Common myeloid progenitor, CD34-positive (primary cell): Measurements from ENCODE around the gene CFAP57.

ENCODE experiments used
- CTCF ChIA-PET: fragments of 350-600 bp; sonication (Branson Sonifier 250); formaldehyde crosslinking; loops from one replicate; lab custom pipeline; 2021; ENCODE audit warnings: antibody characterized with exemption; lab: Charles Lee
- POLR2A ChIA-PET: fragments of 350-600 bp; sonication (Branson Sonifier 250); formaldehyde crosslinking; loops from one replicate; lab custom pipeline; 2021; ENCODE audit warnings: antibody characterized with exemption; lab: Charles Lee
- DNase-seq, 3 donors: peaks; one replicate each; pipeline versions ENCODE4 v3.0.0 to v3.0.0-alpha.2; 2013
- H3K27ac ChIP-seq, 2 experiments: 1 replicate in 1 of 2; 2 replicates in 1 of 2; pipeline ENCODE4 v1.7.0; 2013; ENCODE audit warnings: inconsistent platforms in 2 of 2, low read length in 2 of 2, mild to moderate bottlenecking in 2 of 2, low read depth in 1 of 2, moderate library complexity in 1 of 2; ENCODE audit not compliant: severe bottlenecking in 2 of 2, insufficient read depth in 1 of 2, poor library complexity in 1 of 2
- H3K27me3 ChIP-seq, 5 experiments: replicated peaks in 2 of 5; 1 replicate in 3 of 5; 2 replicates in 2 of 5; pipeline versions ENCODE4 v1.6.1 to v1.7.0; 2013; ENCODE audit warnings: low read length in 4 of 5, mild to moderate bottlenecking in 2 of 5, moderate library complexity in 2 of 5, inconsistent platforms in 1 of 5; ENCODE audit not compliant: insufficient read depth in 5 of 5, control insufficient read depth in 4 of 5
- H3K36me3 ChIP-seq, 4 experiments: 1 replicate in 2 of 4; 2 replicates in 2 of 4; pipeline versions ENCODE4 v1.6.1 to v1.7.0; 2013; ENCODE audit warnings: low read length in 3 of 4, control low read depth in 1 of 4, mild to moderate bottlenecking in 1 of 4; ENCODE audit not compliant: control insufficient read depth in 4 of 4, insufficient read depth in 4 of 4
- H3K4me1 ChIP-seq, 4 experiments: 1 replicate in 3 of 4; 2 replicates in 1 of 4; pipeline versions ENCODE4 v1.6.1 to v1.7.1; 2013; ENCODE audit warnings: low read length in 3 of 4, mild to moderate bottlenecking in 3 of 4, control low read depth in 1 of 4, inconsistent platforms in 1 of 4, moderate library complexity in 1 of 4; ENCODE audit not compliant: control insufficient read depth in 4 of 4, insufficient read depth in 4 of 4; ENCODE audit errors: control extremely low read depth in 1 of 4
- H3K4me3 ChIP-seq, 7 experiments: 1 replicate in 4 of 7; 2 replicates in 3 of 7; pipeline versions ENCODE4 v1.5.1 to v1.7.0; 2013; ENCODE audit warnings: mild to moderate bottlenecking in 7 of 7, low read length in 6 of 7, moderate library complexity in 6 of 7, inconsistent platforms in 2 of 7, low read depth in 2 of 7, control low read depth in 1 of 7; ENCODE audit not compliant: insufficient read depth in 4 of 7, control insufficient read depth in 1 of 7; ENCODE audit errors: extremely low read depth in 1 of 7
- H3K9me3 ChIP-seq, 5 experiments: 1 replicate in 4 of 5; 2 replicates in 1 of 5; pipeline versions ENCODE4 v1.6.1 to v1.7.1; 2013; ENCODE audit warnings: low read length in 4 of 5, mild to moderate bottlenecking in 2 of 5, inconsistent platforms in 1 of 5, low read depth in 1 of 5, moderate library complexity in 1 of 5; ENCODE audit not compliant: control insufficient read depth in 4 of 5, insufficient read depth in 2 of 5; ENCODE audit errors: control extremely low read depth in 1 of 5
- WGBS: methylation state at CpG from one replicate; pipeline ENCODE4 v1.1.5; 2013; ENCODE audit not compliant: insufficient coverage; 5-methylcytosine and 5-hydroxymethylcytosine counted together

The CFAP57 gene

GRCh38 chr1:43171312-43171875 lies 736 bp upstream of the CFAP57 start:
- CTCF ChIA-PET: no interaction called here
- Histone ChIP-seq H3K4me1 (peaks cover 3 to 17% (median 12%) of the 10 kb centered on the region in 4 experiments), H3K4me3 (peak overlapping the region; percentile 74 to 96 (median 88)), H3K27ac (peak overlapping the region; percentile 74 to 81), H3K36me3 (peaks cover 2 to 39% (median 25%) of the 10 kb centered on the region in 4 experiments), H3K9me3 (no peaks in the 10 kb centered on the region), H3K27me3 (no peaks in the 10 kb centered on the region)
- 26% methylated on average over 17 of the region's 17 CpGs for WGBS
- POLR2A ChIA-PET: interaction anchor here (0.6 kb wide), 1 partner anchor 12 kb away, joined by 4 read pairs; no protein-coding TSS in a partner anchor
- DNase-seq: no peak

DNA sequence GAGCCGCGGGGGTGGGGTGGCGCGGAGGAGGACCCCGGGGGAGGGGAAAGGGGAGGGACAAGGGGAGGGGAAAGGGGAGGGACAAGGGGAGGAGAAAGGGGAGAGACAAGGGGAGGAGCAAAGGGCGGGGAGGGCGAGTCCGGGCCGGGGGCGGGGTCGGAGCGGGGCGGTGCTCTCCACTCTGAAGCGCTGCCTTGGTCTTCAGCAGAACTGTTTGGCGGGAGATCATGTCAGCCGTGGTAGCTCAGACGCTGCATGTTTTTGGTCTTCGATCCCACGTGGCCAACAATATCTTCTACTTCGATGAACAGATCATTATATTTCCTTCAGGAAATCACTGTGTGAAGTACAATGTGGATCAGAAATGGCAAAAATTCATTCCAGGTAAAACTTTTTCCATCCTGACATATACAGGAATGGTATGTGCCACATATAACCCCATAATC lies 420 bp downstream of the CFAP57 start:
- H3K4me3 ChIP-seq: peak overlapping the region; percentile 74 to 96 (median 88)
- ChIA-PET CTCF (interaction anchor here (0.6 kb wide), 1 partner anchor 228 kb away, joined by 3 read pairs; no protein-coding TSS in a partner anchor), POLR2A (interaction anchor here (0.7 kb wide), 1 partner anchor 24 kb away, joined by 3 read pairs; no protein-coding TSS in a partner anchor)
- H3K27ac ChIP-seq: peak overlapping the region; percentile 74 to 81
- peaks cover 0 to 27% (median 20%) of the 10 kb centered on the region in 4 experiments for H3K36me3 ChIP-seq
- peak; percentile 83 to 92 (median 89) for DNase-seq
- H3K4me1 ChIP-seq: peaks cover 3 to 17% (median 12%) of the 10 kb centered on the region in 4 experiments
- no peaks in the 10 kb centered on the region for H3K9me3 ChIP-seq
- WGBS: 1% methylated on average over 12 of the region's 20 CpGs
- peaks cover 0 to 6% (median 0%) of the 10 kb centered on the region in 5 experiments for H3K27me3 ChIP-seq

DNA sequence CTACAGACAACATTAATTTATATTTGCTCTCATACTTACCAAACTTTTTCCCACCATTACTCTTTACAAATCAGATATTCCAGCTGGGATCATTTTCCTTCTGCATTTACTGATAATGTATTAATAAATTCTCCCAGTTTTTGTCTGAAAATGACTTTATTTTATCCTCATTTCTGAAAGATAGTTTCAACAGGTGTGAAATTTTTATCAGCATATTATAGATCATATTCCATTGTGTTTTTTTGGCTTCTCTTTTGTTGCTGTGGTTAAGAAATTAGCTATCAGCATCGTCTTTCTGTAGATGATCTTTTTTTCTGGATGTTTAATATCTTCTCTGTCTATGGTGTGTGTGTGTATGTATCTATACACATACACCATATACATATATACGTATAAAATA lies 2.7 kb downstream of the CFAP57 start:
- H3K4me1 ChIP-seq: peaks cover 3 to 17% (median 12%) of the 10 kb centered on the region in 4 experiments
- no peak overlapping the region for H3K4me3 ChIP-seq
- ChIA-PET CTCF (no interaction called here), POLR2A (no interaction called here)
- peaks cover 0 to 6% (median 2%) of the 10 kb centered on the region in 4 experiments for H3K36me3 ChIP-seq
- H3K27ac ChIP-seq: no peak overlapping the region
- no peak for DNase-seq
- WGBS: no CpG with 5 or more reads among the region's 2 CpGs
- no peaks in the 10 kb centered on the region for H3K9me3 ChIP-seq
- peaks cover 0 to 7% (median 0%) of the 10 kb centered on the region in 5 experiments for H3K27me3 ChIP-seq

GRCh38 chr1:43177691-43178090 lies 5.6 kb downstream of the CFAP57 start:
- peaks cover 0 to under 1% (median 0%) of the 10 kb centered on the region in 4 experiments for H3K4me1 ChIP-seq
- H3K4me3 ChIP-seq: no peak overlapping the region
- no peaks in the 10 kb centered on the region for H3K36me3 ChIP-seq
- no peak for DNase-seq
- ChIA-PET CTCF (no interaction called here), POLR2A (no interaction called here)
- WGBS: 71% methylated on average over 3 of the region's 4 CpGs
- H3K27me3 ChIP-seq: peaks cover 0 to 7% (median 0%) of the 10 kb centered on the region in 5 experiments
- H3K9me3 ChIP-seq: no peaks in the 10 kb centered on the region
- H3K27ac ChIP-seq: no peak overlapping the region

DNA sequence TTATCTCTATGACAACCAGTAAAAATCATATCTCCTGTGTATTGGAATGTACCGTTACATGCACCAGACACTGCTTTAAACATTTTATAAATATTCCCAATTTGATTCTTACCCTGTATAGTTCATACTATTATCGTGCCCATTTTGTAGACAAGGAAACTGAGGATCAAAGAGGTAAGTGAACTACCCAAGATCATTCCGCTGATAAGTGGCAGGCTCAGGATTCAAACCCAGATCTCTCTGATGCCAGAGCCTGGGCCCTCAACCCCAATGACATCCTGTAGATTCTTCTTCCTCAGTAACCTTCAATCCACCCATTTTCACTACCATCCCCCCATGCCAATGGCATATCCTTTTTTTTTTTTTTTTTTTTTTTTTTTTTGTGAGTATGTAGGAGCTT lies 12.3 kb downstream of the CFAP57 start:
- H3K36me3 ChIP-seq: no peaks in the 10 kb centered on the region
- WGBS: 100% methylated on average over 3 of the region's 3 CpGs
- no peak for DNase-seq
- H3K27me3 ChIP-seq: no peaks in the 10 kb centered on the region
- H3K27ac ChIP-seq: no peak overlapping the region
- H3K9me3 ChIP-seq: no peaks in the 10 kb centered on the region
- ChIA-PET CTCF (no interaction called here), POLR2A (no interaction called here)
- H3K4me1 ChIP-seq: no peaks in the 10 kb centered on the region
- H3K4me3 ChIP-seq: no peak overlapping the region

- Histone ChIP-seq H3K9me3 (peaks cover 0 to 5% (median 0%) of the 10 kb centered on the region in 5 experiments), H3K4me1 (no peaks in the 10 kb centered on the region), H3K27ac (no peak overlapping the region), H3K4me3 (no peak overlapping the region), H3K27me3 (no peaks in the 10 kb centered on the region), H3K36me3 (no peaks in the 10 kb centered on the region)
- ChIA-PET CTCF (no interaction called here), POLR2A (no interaction called here)
- WGBS: 92% methylated on average over 2 of the region's 3 CpGs
- no peak for DNase-seq
Observed at GRCh38 chr1:43184995-43185394, 12.9 kb downstream of the CFAP57 start.

DNA sequence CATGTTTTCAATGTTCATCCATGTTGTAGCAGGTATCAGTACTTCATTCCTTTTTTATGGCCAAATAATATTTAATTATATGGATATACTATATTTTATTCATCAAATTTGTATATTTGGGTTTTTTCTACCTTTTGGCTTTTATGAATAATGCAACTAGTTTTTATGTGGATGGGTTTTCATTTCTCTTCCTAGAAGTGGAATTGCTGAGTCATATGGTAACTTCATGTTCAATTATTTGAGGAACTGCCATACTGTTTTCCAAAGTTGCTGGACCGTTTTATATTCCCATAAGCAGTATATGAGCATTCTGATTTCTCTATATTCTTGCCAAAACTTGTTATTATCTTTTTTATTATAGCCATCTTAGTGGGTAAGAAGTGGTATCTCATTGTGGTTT lies 16.0 kb downstream of the CFAP57 start:
- H3K9me3 ChIP-seq: peaks cover 0 to 8% (median 0%) of the 10 kb centered on the region in 5 experiments
- CTCF ChIA-PET: no interaction called here
- no peak overlapping the region for H3K4me3 ChIP-seq
- WGBS: no CpG with 5 or more reads among the region's 1 CpG
- DNase-seq: no peak
- no peaks in the 10 kb centered on the region for H3K27me3 ChIP-seq
- H3K36me3 ChIP-seq: no peaks in the 10 kb centered on the region
- POLR2A ChIA-PET: no interaction called here
- no peaks in the 10 kb centered on the region for H3K4me1 ChIP-seq
- H3K27ac ChIP-seq: no peak overlapping the region
